H9 (cell line): Measurements from ENCODE around the gene NPTN. TPM values are rescaled to one million over a fixed set of nuclear protein-coding genes. Genes with fewer than 3 reads are reported as not detected.

Experiments used
- DNase-seq: peaks from one replicate; pipeline ENCODE4 v3.0.0-alpha.2; 2017
- H2AFZ ChIP-seq: one replicate; pipeline ENCODE4 v1.6.1; 2013; ENCODE audit warnings: mild to moderate bottlenecking, low read length, control low read depth, moderate library complexity
- H2AK5ac ChIP-seq: 2 replicates; pipeline ENCODE4 v1.6.1; 2013; ENCODE audit warnings: low read length, control low read depth, mixed read lengths; ENCODE audit not compliant: insufficient read length
- H2BK120ac ChIP-seq: one replicate; pipeline ENCODE4 v1.6.1; 2013; ENCODE audit warnings: low read depth, mild to moderate bottlenecking, low read length, control low read depth, inconsistent platforms; ENCODE audit not compliant: poor library complexity, severe bottlenecking
- H2BK12ac ChIP-seq: 2 replicates; pipeline ENCODE4 v1.6.1; 2013; ENCODE audit warnings: low read length, control low read depth, mixed read lengths, low read depth; ENCODE audit not compliant: insufficient read length
- H2BK15ac ChIP-seq: 2 replicates; pipeline ENCODE4 v1.6.1; 2013; ENCODE audit warnings: low read depth, low read length, control low read depth
- H2BK20ac ChIP-seq: one replicate; pipeline ENCODE4 v1.6.1; 2013; ENCODE audit warnings: low read depth, mild to moderate bottlenecking, low read length, control low read depth, inconsistent platforms; ENCODE audit not compliant: poor library complexity, severe bottlenecking
- H2BK5ac ChIP-seq: 2 replicates; pipeline ENCODE4 v1.6.1; 2013; ENCODE audit warnings: low read length, control low read depth, mixed read lengths; ENCODE audit not compliant: insufficient read length
- H3K14ac ChIP-seq: 2 replicates; pipeline ENCODE4 v1.6.1; 2013; ENCODE audit warnings: low read length, control low read depth; ENCODE audit not compliant: insufficient read depth
- H3K18ac ChIP-seq: 2 replicates; pipeline ENCODE4 v1.6.1; 2013; ENCODE audit warnings: low read depth, mild to moderate bottlenecking, mixed read lengths, low read length, control low read depth; ENCODE audit not compliant: insufficient read length
- H3K23ac ChIP-seq: 2 replicates; pipeline ENCODE4 v1.6.1; 2013; ENCODE audit warnings: low read length, control low read depth, mixed read lengths, low read depth; ENCODE audit not compliant: insufficient read length
- H3K23me2 ChIP-seq: 2 replicates; pipeline ENCODE4 v1.6.1; 2013; ENCODE audit warnings: low read depth, mild to moderate bottlenecking, mixed read lengths, low read length, control low read depth; ENCODE audit not compliant: insufficient read length, poor library complexity, severe bottlenecking
- H3K27ac ChIP-seq: 2 replicates; pipeline ENCODE4 v1.5.1; 2013; ENCODE audit warnings: low read length, control low read depth, mixed read lengths, low read depth; ENCODE audit not compliant: insufficient read length
- H3K27me3 ChIP-seq: 2 replicates; pipeline ENCODE4 v1.6.1; 2013; ENCODE audit warnings: low read length, control low read depth, inconsistent platforms; ENCODE audit not compliant: insufficient read depth
- H3K4ac ChIP-seq: 2 replicates; pipeline ENCODE4 v1.6.1; 2013; ENCODE audit warnings: low read depth, mild to moderate bottlenecking, control low read depth, inconsistent platforms, low read length, moderate library complexity
- H3K4me1 ChIP-seq: 2 replicates; pipeline ENCODE4 v1.6.1; 2013; ENCODE audit warnings: low read length, control low read depth, inconsistent platforms; ENCODE audit not compliant: insufficient read depth
- H3K4me2 ChIP-seq: 2 replicates; pipeline ENCODE4 v1.6.1; 2013; ENCODE audit warnings: low read length, control low read depth, mixed read lengths; ENCODE audit not compliant: insufficient read length, insufficient read depth
- H3K56ac ChIP-seq: 2 replicates; pipeline ENCODE4 v1.6.1; 2013; ENCODE audit warnings: low read depth, mild to moderate bottlenecking, mixed read lengths, low read length, control low read depth; ENCODE audit not compliant: insufficient read length
- H3K79me1 ChIP-seq: 2 replicates; pipeline ENCODE4 v1.6.1; 2013; ENCODE audit warnings: low read depth, mild to moderate bottlenecking, moderate library complexity, low read length, control low read depth, inconsistent platforms; ENCODE audit not compliant: insufficient read depth, poor library complexity, severe bottlenecking
- H3K79me2 ChIP-seq: 2 replicates; pipeline ENCODE4 v1.6.1; 2013; ENCODE audit warnings: low read length, control low read depth, inconsistent platforms; ENCODE audit not compliant: insufficient read depth
- H3K9ac ChIP-seq: 2 replicates; pipeline ENCODE4 v1.6.1; 2013; ENCODE audit warnings: low read length, control low read depth, mixed read lengths; ENCODE audit not compliant: insufficient read length; ENCODE audit errors: extremely low read depth
- H3K9me3 ChIP-seq: one replicate; pipeline ENCODE4 v1.6.1; 2013; ENCODE audit warnings: low read depth, low read length, inconsistent platforms; ENCODE audit not compliant: control insufficient read depth
- H3T11ph ChIP-seq: one replicate; pipeline ENCODE4 v1.6.1; 2013; ENCODE audit warnings: mild to moderate bottlenecking, low read length, control low read depth, inconsistent platforms
- H4K20me1 ChIP-seq: one replicate; pipeline ENCODE4 v1.6.1; 2013; ENCODE audit not compliant: control insufficient read depth, insufficient read length, insufficient read depth
- H4K5ac ChIP-seq: 2 replicates; pipeline ENCODE4 v1.6.1; 2013; ENCODE audit warnings: low read depth, mild to moderate bottlenecking, mixed read lengths, low read length, control low read depth; ENCODE audit not compliant: insufficient read length
- H4K8ac ChIP-seq: replicated peaks from 2 replicates; pipeline ENCODE4 v1.6.1; 2013; ENCODE audit warnings: low read length, control low read depth, mixed read lengths, low read depth; ENCODE audit not compliant: insufficient read length
- H4K91ac ChIP-seq: 2 replicates; pipeline ENCODE4 v1.6.1; 2013; ENCODE audit warnings: low read depth, mild to moderate bottlenecking, moderate library complexity, mixed read lengths, low read length, control low read depth; ENCODE audit not compliant: insufficient read length
- H3K27ac Mint-ChIP-seq, 3 experiments: 2 replicates in 2 of 3; 3 replicates in 1 of 3; pipeline ENCODE4 v1.8.0; 2020 to 2021; ENCODE audit warnings: mixed read lengths in 3 of 3, mild to moderate bottlenecking in 1 of 3, moderate library complexity in 1 of 3
- H3K27me3 Mint-ChIP-seq: 2 replicates; pipeline ENCODE4 v1.8.0; 2021; ENCODE audit warnings: low read depth, mild to moderate bottlenecking, moderate library complexity, mixed read lengths
- H3K36me3 Mint-ChIP-seq, 3 experiments: 2 replicates in 2 of 3; 3 replicates in 1 of 3; pipeline ENCODE4 v1.8.0; 2020 to 2021; ENCODE audit warnings: low read depth in 3 of 3, mixed read lengths in 3 of 3; ENCODE audit not compliant: insufficient read depth in 1 of 3
- H3K4me1 Mint-ChIP-seq, 2 experiments: 2 replicates each; pipeline ENCODE4 v1.8.0; 2020; ENCODE audit warnings: mixed read lengths in 2 of 2
- H3K4me3 Mint-ChIP-seq, 2 experiments: 2 replicates in 1 of 2; 3 replicates in 1 of 2; pipeline ENCODE4 v1.8.0; 2020 to 2021; ENCODE audit warnings: mild to moderate bottlenecking in 2 of 2, mixed read lengths in 2 of 2, moderate library complexity in 1 of 2
- H3K9me3 Mint-ChIP-seq, 2 experiments: 2 replicates in 1 of 2; 3 replicates in 1 of 2; pipeline ENCODE4 v1.8.0; 2020; ENCODE audit warnings: mild to moderate bottlenecking in 2 of 2, mixed read lengths in 2 of 2, moderate library complexity in 1 of 2
- CTCF ChIP-seq: fragments of 200-600 bp; sonication (generic); conservative IDR thresholded peaks from 3 replicates; pipeline ENCODE4 v1.8.0; 2021; ENCODE audit warnings: antibody characterized with exemption, mild to moderate bottlenecking
- WGBS: extraction: QIAGEN DNeasy Blood & Tissue Kit; methylation state at CpG from one replicate; pipeline ENCODE4 v1.1.7; 2013; ENCODE audit warnings: missing lambda C conversion rate, low lambda C conversion rate, mixed read lengths; ENCODE audit not compliant: insufficient read length; ENCODE audit errors: extremely low coverage; 5-methylcytosine and 5-hydroxymethylcytosine counted together
- total RNA-seq: library from RNA; stranded (reverse); gene quantifications from 2 replicates; pipeline ENCODE4 v1.2.1, GENCODE V29; 2021

Gene NPTN
- total RNA-seq, 1 experiment from 2014 or later: 89.1 TPM

GRCh38 chr15:73594109-73594508 is 39.1 kb downstream of the NPTN start:
- no peaks in the 10 kb centered on the region for H4K20me1 ChIP-seq
- H2BK15ac ChIP-seq: no peak overlapping the region
- Mint-ChIP-seq H3K9me3 (no peaks in the 10 kb centered on the region), H3K27me3 (no peaks in the 10 kb centered on the region), H3K4me3 (no peak overlapping the region), H3K4me1 (peaks cover 41 to 43% of the 10 kb centered on the region in 2 experiments), H3K27ac (no peak overlapping the region), H3K36me3 (peaks cover 5 to 23% (median 11%) of the 10 kb centered on the region in 3 experiments; a peak in 6 of 7 replicates)
- WGBS: no CpG with 5 or more reads among the region's 2 CpGs
- no peak for TF ChIP-seq CTCF
- no peaks in the 10 kb centered on the region for H3K23me2 ChIP-seq
- no peak overlapping the region for H3K14ac ChIP-seq
- H4K91ac ChIP-seq: no peak overlapping the region
- no peaks in the 10 kb centered on the region for H3K27me3 ChIP-seq
- H3K56ac ChIP-seq: no peak overlapping the region
- H2BK120ac ChIP-seq: no peak overlapping the region
- peaks cover 7% of the 10 kb centered on the region for H3K79me1 ChIP-seq
- H3K4me1 ChIP-seq: peaks cover 5% of the 10 kb centered on the region; the same call in 1 of the 2 replicates
- H3K79me2 ChIP-seq: peaks cover 3% of the 10 kb centered on the region; the same call in 1 of the 2 replicates
- H3K4me2 ChIP-seq: no peak overlapping the region
- H2BK12ac ChIP-seq: no peak overlapping the region
- no peak overlapping the region for H3K9ac ChIP-seq
- H2AFZ ChIP-seq: no peak overlapping the region
- H3K4ac ChIP-seq: no peak overlapping the region
- H3K9me3 ChIP-seq: no peaks in the 10 kb centered on the region
- no peak overlapping the region for H4K5ac ChIP-seq
- DNase-seq: no peak
- no peak overlapping the region for H3K27ac ChIP-seq
- H3T11ph ChIP-seq: no peak overlapping the region
- no peak overlapping the region for H2BK20ac ChIP-seq
- no peak overlapping the region for H2BK5ac ChIP-seq
- no peak overlapping the region for H3K18ac ChIP-seq
- H2AK5ac ChIP-seq: no peak overlapping the region
- H4K8ac ChIP-seq: no peak overlapping the region
- no peak overlapping the region for H3K23ac ChIP-seq
